GM18519 (cell line): ENCODE results near the gene EPHB1.

Experiments
- ATAC-seq: cut with Tn5 transposase; IDR thresholded peaks from one replicate; pipeline ENCODE4 v1.9.1; 2021; ENCODE audit warnings: mild to moderate bottlenecking, moderate library complexity; ENCODE audit not compliant: unreplicated experiment, low FRiP score

The EPHB1 gene

GRCh38 chr3:134873789-134874188, 78.7 kb downstream of the EPHB1 start:
- no peak for ATAC-seq

DNA sequence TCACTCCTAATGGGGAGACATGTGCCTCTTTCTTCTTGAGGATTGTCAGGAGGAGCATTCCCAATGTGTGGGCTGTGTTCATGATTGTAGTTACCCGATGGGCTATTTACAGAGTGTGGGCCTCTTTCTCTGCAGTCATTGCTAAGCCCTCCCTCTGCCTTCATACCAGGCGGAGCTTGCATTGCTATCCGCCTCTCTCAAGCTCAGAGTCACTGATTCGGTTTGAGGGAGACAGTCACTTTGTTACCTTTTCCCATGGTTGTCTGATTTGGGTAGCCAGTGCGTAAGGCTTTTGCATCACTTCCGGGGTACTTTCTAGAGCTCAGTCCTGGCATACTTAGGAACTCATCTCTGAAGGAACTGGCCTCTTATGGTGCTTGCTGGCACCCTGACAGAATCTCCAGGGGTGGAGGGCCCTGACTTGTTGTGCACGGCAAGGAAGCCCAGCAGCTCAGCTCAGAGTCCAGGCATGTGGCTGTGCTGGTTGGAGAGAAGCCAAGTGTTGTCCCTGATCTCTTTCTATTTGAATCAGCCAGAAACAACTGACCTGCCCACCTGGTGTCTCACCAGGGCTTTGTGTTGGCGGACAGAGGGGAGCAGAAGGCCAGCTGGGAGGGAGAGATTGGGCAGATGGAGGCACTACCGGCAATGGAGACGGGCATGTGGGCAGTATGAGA, 79.8 kb downstream of the EPHB1 start:
- no peak for ATAC-seq

GRCh38 chr3:134876836-134877235, 81.8 kb downstream of the EPHB1 start:
- no peak for ATAC-seq

GRCh38 chr3:134877788-134878187, 82.7 kb downstream of the EPHB1 start:
- ATAC-seq: no peak

- ATAC-seq: no peak
Measured at GRCh38 chr3:134879990-134880389, 84.9 kb downstream of the EPHB1 start.

- ATAC-seq: no peak
Measured at GRCh38 chr3:134880431-134880830, 85.4 kb downstream of the EPHB1 start.

DNA sequence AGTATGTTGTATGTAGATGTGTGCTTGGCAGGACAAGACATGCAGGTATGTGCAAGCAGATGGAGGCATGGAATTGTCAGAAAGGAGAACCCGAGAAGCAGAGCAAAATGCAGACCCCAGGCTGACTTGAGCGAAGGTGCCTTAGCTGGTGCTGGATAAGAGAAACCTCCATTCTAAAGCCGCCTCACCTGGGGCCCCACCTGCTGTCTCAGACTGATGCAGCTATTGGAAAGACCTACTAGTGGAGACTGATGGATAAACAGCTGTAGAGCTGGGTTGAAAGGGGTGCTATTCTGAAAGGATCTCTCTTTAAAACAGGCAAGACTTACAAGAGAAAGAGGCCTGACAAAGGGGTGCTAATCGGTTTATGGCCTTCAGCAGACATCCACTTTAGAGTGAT, 86.2 kb downstream of the EPHB1 start:
- no peak for ATAC-seq

DNA sequence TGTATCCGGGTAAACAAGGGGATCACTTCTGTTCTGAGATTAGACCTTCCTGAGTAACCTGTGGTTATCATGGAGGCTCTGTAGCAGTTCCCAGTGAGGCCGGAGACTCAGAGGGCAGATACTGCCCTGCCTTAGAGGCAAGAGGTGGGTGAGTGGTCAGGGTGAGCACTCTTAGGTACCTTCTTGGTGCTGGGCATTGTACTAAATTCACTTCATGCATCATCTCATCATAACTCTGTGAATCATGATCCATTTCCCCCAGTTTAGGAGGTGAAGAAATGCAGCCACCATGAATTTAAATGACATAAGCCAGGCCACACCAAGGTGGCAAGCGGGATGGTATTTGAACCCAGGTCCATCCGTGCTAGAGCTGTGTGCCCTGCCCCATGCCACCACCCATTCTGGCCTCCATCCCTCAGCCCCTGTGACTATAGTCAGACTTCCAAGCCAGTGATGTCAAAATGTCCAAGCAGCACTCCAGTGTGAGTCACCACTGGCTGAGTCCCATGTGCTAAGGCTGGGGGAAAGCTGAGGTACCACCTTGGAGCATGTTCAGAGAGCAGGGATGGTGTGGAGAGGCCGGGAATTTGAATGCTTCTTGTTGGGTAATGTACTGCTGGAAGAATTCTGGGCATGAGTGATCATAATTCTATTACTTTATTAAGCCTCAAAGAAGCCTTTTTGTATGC, 88.8 kb downstream of the EPHB1 start:
- ATAC-seq: no peak

DNA sequence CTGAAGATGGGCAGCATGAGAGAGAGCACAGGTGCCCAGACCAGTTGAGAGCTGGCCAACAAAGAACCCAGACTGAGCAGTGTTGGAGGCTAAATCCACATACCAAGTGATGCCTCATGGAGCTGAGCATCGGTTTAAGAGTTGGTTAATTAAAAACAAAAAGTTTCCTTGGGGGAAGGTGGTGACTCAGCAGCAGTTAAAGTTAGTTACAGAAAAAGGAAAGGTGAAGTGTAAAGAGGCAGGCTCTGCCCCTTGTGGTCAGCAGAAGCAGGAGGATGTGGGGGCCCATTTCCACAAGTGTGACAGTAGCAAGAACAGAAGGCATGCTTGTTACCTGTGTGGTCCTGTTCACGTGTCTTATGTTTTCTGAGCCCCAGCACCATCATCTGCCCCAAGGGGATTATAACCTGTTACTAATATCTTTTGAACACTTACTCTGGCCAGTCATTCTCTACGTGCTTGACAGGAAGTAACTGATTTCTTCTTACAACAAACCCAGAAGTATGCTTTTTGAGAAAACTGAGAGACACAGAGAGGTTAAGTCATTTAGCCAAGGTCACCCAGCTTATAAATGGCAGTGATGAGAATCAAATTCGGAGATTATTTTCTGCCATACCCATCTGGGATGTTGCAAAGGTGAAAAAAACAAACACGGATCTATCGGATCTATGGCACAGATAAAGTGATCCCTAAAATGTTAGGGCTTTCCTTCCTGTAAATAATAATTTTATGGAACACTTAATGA, 91.0 kb downstream of the EPHB1 start:
- ATAC-seq: peak; percentile 77

DNA sequence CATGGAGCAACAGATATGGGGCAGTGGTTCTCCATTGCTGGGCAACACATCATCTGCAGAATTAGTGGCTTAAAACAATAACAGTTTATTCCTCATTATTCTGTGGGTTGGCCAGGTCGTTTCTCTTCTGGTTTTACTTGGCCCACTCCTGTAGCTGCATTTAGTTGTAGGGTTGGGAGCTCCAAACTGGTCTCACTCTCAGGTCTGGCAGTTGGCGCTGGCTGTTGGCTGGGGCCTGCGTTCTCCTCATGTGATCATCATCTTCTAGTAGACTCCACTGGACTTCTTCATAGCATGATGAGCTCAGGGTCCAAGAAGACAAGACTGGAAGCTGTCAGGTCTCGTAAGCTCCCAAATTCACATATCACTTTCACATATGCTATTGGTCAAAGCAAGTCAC, 91.9 kb downstream of the EPHB1 start:
- ATAC-seq: no peak

GRCh38 chr3:134887536-134887935, 92.5 kb downstream of the EPHB1 start:
- no peak for ATAC-seq

GRCh38 chr3:134892326-134892725, 97.3 kb downstream of the EPHB1 start:
- no peak for ATAC-seq

DNA sequence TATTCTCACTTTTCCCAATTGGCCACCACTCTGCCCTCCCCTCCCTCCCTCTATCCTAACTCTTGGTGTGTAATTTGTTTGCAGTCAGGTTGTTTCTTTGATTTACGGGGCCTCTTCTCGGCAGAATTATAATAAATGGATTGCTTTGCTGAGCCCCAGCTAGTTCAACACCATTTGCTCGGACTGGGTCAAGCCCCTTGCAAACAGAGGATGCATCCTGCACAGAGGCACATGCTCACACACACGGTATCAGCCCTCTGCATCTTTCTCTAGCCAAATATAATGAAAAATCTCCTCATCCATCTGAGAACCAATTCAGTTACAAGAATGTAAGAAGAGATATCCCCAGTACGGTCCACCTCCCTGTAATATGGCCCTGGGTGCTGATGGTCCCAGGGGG, 97.7 kb downstream of the EPHB1 start:
- no peak for ATAC-seq

GRCh38 chr3:134894533-134894932, 99.5 kb downstream of the EPHB1 start:
- no peak for ATAC-seq

GRCh38 chr3:134895181-134895580, 100.1 kb downstream of the EPHB1 start:
- ATAC-seq: no peak

GRCh38 chr3:134896141-134896540, 101.1 kb downstream of the EPHB1 start:
- ATAC-seq: no peak

GRCh38 chr3:134896696-134897095, 101.6 kb downstream of the EPHB1 start:
- ATAC-seq: no peak

DNA sequence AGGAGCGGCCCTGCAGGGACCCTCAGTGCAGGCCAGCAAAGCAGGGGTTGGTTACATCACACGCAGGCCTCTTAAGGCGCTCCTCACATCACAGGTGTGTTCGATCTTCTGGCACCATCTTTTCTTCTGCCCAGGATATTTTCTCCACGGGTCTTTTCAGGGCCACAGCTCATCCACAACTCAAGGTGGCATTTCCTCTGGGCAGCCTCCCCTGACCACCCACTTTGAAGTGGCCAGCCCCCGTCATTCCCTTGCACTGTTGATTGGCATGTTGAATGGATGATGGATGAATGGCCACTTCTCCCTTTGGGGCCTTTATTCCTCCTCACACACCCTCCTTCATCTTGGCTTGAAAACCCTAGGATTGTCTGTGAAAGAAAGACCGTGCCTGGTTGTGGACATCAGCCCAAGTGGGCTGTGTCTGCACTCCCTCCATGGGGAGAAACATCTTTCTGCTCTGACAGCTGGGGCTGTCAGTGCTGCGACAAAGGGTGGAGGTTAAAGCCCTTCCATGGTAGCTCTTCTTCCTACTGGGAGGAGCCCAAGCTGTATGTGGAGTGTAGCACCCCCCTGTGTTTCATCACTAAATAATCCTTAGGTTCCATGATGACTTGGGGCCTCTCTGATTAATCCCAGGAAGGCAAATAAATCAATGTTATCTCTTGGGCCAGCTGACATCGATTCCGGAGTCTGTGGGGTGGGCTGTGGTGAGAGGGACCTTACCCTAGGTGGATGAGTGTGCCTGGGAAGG, 102.5 kb downstream of the EPHB1 start:
- ATAC-seq: no peak

- no peak for ATAC-seq
Measured at GRCh38 chr3:134898181-134898754, 103.2 kb downstream of the EPHB1 start.

DNA sequence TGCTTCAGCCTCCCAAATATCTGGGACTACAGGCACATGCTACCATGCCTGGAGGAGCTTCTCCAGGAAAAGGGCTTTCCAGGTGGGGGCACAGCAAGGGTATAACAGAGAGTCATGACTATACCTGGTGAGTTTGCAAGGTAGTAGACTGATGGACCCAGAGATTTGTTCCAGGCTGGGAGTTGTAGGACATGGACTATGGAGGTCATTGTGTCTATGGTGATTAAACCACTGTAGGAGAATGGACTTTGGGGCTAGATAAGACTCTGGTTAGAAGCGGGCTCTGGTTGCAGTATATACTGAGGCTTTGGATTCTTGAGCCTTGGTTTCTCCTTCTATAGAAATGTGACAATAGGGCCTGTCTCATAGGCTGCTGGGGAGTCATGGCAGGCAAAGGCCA, 104.7 kb downstream of the EPHB1 start:
- ATAC-seq: no peak

GRCh38 chr3:134900482-134900881, 105.4 kb downstream of the EPHB1 start:
- no peak for ATAC-seq
